HG03196 (cell line): ENCODE data around the gene PPFIA4.
"Not testable (repeated sequence)": the region's sequence is repeated elsewhere in the genome, so short reads cannot be mapped to it uniquely, and the experiment has no call there.

Experiments used
- ATAC-seq: cut with Tn5 transposase; IDR thresholded peaks from one replicate; pipeline ENCODE4 v1.9.1; 2021; ENCODE audit not compliant: unreplicated experiment

The PPFIA4 gene

DNA sequence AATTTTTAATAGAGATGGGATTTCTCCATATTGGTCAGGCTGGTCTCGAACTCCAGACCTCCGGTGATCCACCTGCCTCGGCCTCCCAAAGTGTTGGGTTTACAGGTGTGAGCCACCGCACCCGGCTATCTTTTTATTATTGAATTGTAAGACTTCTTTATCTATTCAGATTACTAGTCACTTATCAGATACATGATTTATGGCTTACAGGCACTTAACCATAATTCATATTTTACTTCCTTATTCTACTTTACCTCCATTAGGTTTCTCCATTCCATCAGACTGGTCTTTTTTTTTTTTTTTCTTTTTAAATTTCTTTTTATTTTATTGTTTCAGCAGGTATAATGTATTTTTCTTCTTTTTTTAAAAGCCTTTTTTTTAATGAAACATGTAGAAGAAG is 14.7 kb upstream of the PPFIA4 start:
- no peak for ATAC-seq

DNA sequence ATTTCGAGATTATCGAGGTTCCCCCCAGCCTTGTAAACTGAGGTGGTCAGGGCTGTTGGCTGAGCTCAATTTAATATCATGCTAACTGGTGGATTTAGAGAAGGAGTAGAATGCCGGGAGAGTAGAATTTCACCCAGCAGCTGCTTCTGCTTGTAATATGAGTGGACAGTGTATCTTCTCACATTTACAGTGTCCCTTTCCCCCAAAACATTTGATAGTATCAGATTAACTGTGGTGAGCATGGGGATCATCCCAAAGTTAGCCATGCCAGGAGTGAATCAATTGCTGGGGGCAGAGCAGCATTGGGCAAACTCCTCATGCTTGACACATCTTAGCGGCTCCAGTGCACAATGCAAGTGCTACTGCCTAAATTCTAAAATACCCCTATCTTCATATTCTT is 9.2 kb upstream of the PPFIA4 start:
- ATAC-seq, result no peak

DNA sequence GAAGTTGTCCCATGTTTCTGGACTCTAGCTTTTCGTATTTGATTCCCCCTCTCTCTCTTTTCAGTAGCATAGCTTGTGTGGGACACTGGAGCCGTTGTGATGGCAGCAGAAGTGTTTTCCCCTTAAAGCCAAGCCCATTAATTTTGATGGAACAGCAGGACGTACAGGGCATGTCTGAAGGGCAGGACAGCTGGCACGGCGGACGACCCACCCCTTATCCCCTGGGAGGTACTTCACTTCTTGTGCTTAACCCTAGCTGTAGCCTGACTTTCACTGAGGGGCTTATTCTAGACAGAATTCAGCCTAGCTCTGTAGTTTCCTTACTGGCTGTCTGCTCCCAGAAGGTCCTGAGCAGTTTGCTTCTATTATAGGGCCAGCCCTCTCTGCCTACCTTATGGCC is 8.6 kb upstream of the PPFIA4 start:
- ATAC-seq, result no peak

DNA sequence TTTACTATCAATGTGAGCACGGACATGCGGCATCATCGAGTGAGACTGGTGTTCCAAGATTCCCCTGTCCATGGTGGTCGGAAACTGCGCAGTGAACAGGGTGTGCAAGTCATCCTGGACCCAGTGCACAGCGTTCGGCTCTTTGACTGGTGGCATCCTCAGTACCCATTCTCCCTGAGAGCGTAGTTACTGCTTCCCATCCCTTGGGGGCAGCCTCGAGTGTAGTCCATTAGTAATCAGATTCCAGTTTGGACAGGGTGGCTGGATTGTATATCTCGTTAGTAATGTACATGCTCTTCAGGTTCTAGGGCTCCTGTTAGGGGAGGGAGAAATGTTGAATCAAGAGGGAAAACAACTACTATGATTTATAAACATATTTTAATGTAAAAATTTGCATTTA is 3.4 kb upstream of the PPFIA4 start:
- not testable (repeated sequence) for ATAC-seq

DNA sequence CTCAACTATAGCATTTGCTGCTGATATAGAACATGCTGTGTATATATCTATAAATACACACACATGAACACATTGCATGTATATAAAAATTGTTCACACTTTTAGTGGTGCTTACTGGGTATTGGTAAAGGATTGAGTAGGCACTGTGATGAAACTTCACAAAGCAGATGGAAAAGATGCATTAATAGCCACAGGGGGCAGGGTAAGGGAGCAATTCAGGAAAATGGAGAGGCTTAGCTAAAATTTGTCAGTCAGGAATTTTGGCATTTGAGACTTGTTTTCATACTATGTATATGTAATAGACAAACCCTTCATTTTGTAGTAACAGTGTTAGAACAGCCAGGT is 633 bp upstream of the PPFIA4 start:
- ATAC-seq, result no peak

DNA sequence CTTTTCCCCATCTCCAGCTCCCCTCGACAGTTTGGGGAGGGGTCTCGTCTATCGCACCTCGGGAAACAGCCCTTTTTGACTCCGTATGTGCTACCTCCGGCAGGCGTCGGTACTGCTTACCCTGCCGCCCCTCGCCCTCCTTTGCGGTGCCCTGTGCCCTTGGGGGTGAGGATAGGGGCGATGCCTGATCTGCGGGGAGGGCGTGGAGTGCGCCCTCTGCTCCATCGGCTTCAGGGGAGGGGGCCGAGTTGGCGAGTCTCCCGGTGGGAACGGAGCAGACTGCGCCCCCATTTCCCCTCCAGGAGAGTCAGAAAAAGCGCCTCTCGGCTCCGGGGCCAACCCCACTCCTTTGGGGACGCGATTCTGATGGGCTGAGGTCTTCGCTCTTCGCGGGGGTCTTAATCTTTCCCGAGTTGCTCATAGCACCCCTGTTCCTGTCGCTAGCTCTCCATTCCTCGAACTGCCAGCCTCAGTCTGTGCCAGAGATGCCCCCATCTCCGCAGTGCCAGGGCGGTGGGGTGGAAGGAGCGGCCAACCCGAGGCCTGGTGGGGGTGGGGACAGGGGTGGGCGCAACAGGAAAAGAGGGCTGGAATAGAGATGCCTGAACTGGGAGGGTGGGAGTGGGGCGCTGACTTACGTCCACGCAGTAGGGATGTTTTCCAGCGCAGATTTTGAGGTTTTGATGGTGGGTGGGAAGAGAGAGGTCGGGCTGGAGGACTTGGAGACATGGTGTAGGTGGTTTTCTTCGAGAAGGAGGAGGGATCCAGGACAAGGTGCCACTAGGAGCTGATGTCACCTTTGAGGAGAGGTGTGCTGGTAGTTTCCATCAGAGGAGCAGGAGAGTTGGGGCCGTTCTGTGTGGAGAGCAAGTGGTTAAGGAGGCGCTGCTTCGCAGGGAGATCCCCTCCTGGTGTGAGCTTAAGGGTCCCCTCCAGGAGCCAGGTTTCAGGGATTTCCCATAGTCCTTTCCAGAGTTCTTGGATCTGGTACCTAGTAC is 674 bp downstream of the PPFIA4 start:
- peak; percentile 8 for ATAC-seq

DNA sequence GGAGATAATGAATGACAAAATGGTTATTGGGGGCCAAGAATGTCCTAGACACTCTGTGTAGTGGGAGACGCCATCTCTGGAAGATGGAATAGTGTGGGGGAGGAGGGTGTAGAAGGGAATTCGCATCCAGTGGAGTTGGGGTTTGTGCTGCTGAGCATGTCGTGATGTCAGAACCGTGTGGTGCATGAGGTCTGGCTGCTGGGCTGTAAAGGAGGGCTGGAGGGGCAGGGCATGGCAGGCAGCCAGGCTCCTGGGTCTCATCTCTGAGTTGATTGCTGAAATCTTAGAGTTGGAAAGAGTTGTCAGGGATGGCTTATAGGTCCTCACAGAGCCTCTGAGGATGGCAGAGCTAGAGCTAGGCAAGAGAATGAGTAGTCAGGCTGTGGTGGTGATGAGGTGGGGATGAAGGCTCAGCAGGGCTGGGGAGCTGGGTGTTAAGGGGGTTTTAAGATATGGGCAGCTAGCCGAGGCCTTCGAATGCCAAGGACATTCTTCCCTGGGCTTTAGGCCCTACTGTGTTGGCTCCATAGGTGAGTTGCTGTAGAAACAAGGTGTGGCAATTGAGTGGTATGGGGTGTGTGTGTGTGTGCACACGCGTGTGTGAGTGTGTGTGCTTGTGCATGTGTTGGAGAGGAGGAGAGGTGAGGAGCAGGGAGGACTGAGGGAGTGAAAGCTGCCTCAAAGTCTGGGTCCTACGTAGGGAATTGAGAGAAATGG is 1.9 kb downstream of the PPFIA4 start:
- ATAC-seq, result no peak

DNA sequence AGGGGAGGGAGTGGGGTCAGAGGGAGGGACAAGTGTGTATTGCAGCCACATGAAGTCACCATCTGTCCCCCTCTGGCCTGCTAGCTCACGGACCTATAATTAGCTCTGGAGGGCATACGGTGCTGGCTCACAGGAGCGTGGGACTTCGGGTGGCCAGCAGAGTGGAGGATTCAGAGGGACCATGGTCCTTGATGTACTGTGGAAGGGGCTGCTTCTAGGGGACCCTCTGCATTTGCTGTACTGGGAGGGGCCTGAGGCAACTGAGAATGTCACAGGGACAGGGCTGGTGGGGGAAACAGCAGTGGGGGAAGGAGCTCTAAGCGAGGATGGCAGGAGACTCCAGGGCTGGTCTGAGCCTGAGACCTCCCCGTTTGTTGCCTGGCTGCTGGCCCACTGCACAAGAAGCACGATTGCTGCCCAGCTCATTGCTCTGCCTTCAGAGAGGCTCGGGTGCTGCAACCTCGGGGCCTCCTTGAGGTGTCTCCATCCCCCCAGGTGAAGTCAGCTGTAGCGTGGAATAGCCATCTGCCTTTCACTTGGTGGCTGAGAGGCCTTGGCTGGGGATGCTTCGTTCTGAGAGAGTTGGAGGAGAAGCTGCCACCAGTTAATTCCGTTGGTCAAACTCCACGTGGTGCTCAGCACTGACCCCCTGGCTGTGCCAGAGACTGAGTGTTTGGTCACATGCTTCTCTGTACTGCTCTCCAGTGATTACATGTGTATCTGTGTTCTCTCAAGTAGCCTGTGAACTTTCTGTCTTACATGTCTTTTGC is 2.7 kb downstream of the PPFIA4 start:
- ATAC-seq, result no peak

DNA sequence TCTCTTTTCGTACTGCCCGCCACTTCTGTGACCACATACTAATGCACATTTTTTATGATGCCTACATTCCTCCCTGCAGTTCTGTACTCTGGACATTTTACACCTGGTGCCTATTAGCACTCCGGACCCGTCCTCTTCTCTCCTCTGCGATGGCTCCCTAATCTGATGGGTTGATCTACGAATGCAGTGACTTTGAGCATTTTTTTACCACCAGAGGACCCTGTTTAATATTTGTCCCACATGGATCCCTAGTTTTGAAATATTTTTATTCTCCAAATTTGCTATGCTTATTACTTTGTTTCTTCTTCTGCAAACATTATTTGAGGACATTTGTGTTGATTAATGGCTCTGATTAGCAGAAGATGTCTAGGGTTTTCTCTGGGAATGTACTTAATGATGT is 5.2 kb downstream of the PPFIA4 start:
- no peak for ATAC-seq

DNA sequence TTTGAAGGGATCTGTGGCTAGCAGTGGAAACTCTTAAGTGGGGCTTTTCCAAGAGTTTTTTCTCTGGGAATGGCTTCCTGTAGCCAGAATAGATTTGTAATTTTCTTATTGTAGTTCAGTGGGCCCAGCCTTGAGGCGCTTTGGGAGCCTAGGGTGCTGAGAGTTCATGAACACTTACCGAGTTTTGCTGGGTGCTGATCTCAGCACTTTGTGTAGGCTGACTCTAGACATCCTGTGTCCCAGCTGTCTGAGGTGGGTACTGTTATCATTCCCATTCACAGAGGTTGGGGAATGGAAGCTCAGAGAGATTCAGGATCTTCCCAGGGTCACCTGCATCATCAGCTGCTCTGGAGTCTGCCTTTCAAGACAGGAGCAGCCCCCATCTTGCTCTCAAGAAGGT is 7.0 kb downstream of the PPFIA4 start:
- no peak for ATAC-seq

DNA sequence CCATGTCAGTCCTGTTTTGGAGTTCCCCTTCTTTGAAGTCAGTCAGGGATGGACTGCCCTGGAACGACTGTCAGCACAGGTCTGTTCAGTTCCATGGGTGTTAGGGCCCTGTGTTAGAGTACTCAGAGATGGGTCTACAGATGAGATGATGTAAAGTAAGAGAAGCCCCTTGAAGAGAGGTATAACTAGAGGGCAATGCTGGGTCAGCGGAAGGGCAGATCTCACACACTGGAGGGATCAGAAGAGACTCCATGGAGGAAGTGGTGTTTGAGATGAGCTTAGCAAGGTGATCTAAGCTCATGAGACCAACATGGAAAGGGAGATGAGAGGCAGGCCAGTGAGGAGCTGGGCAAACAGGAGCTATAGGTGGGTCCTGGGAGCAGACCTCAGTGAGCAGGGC is 7.6 kb downstream of the PPFIA4 start:
- ATAC-seq, result no peak

DNA sequence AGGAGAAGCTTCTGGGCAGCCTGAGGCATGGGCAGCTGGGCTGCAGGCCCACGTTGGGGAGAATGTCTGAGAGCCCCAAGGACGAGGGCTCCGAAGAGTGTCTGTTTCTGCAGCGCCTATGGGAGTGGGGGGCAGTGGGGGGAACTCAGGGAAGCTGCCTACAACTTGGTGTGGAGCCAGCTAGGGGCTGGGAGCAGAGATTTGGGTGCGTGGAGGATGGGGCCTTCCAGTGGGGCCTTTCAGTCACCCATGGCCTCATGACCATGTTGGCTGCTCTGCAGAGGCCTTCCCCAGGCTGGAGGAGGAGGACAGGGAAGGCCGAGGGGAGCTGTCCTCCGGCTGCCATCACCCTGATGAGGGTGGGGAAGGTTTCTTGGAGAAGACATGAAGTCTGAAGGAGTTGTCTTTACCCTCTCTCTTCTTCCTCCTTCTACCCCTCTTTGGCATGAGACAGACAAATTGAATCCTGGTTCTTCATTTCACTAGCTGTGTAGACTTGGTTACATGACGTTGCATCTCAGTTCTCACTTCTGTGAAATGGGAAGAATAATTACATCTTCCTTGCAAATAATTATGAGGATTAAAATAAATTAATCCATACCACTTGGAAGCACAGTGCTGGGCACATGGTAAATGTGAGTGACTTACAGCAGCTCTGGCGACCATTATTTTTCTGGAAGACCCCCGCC is 8.3 kb downstream of the PPFIA4 start:
- ATAC-seq, result no peak

DNA sequence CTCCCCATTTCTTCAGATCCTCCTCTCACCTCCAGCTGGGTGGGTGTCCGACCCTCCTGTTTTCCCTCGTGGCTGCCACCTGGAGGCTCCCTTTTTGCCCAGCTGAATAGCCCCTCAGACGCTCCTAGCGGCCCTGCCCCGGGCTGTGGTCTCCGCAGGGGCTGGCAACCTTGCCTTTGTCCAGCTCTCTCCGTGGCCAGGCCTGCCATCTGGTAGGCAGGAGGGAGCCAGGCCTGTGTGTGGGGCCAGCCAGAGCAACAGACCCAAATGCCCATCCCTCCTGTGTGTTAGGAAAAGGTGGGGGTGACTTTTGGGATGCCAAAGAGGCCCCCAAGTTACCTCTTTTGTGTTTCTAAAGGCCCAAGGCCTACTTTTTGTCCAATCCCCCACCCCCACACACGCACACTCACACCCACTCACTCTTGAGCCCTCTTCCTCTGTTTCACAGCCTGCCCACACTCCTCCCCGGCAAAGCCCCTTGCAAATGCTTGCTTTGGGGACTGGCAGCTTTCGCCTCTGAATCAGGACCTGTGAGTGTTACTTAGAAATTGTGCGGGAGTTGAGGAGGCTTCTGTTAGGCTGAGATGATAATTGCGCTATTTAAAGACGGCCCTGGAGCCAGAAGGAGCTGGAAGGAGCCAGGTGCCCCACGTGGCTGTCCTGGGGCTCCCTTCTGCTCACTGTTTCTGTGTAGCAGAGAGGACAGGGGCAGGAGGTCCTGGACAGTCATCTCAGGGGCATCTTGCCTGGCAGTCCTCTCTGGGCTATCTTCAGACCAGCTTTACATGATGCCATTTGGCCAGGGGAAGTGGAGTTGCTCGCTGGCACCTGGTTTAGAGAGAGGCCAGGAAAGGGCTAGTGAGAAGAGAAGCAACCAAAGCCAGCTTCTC is 9.1 kb downstream of the PPFIA4 start:
- no peak for ATAC-seq

DNA sequence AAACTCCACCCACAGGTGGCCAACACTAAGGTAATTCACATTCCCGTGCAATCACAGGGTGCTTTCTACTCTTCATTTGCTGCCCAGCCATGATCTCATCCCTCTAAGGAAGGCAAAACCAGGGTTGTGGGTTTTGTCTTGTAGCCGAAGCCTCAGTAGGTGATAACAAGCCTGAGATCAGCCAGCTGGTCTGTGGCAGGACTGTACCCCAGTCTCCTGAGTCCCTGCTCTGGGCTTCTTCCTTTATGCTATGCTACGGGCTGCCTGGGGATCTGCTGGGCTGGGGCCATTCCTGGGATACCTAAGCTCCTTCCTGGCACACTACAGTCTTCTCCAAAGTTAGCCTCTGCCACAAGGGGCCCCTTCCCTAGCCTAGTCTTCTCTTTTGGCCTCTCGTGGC is 9.8 kb downstream of the PPFIA4 start:
- ATAC-seq, result no peak

DNA sequence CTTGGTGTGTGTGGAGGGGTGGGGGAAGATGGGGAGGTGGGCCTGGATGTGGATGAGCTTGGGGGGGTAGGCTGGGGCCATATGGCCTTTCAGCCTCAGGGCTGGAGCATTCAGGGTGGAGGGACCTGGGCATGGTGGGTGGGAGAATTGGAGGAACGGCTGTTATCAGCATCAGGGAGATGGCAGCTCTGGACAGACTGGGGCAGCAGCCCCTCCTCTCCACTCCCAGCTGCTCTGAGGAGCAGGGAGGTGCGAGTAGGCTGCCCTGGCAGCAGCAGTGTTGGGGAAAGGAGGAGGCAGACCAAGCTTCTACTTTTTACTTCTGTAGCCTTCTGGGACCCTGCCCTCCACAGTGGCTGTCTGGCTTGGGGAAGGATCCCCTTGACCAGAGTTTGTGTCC is 10.2 kb downstream of the PPFIA4 start:
- ATAC-seq, result no peak

DNA sequence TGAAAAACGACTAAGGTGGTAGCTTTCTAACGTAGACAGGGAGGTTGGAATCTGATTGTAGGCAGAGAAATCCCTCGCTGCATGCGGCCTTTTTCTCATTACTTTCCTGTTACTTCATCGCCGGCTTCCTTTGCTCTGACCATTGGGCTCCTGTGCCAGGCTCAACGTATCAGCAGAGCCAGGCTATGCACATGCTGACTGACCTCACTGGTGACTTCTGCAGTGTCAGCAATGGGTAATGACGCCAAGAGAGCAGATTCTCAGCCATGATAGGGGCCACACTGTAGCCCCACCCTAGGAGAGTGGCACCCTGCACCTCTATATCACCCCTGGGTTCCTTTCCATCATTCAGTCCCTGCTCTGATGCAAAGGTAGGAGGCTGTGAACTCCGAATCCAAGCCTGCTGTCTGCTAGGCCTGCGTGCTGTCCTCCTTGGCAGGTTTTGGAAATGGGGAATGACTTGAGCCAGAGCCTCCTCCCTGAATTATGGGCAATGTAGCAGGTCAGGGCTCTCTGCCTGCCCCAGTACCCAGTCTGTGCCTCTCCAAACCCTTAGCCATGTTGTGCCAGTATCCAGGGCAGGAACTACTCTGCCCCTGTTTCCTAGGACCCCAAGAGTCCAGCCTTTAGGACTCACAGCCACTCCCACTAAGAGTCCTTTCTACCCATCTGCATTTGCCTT is 11.4 kb downstream of the PPFIA4 start:
- no peak for ATAC-seq

DNA sequence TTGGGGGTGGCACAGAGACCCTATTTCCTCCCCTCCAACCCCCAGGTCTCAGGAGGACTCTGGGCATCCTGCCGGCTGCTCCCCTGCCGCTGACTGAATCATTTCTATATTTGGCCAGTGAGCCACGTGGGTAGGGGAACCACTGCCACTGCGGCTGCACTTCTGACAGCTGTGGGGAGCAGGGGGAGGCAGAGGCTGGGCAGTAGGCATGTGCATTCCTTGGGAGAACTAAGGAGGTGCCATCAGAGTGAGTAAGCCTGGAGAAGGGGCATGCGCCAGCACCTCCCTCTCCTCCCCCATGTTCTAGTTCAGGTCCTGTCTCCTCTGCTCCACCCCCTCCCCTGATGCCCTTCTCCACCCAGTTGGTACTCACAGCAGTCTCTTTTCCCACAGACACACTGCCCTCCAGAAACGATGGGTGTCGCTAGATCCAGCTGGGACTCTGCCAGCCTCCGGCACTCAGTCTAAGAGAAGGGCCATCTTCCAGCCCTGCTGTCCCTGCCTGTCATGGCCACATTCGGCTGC is 12.0 kb downstream of the PPFIA4 start:
- ATAC-seq, result no peak

DNA sequence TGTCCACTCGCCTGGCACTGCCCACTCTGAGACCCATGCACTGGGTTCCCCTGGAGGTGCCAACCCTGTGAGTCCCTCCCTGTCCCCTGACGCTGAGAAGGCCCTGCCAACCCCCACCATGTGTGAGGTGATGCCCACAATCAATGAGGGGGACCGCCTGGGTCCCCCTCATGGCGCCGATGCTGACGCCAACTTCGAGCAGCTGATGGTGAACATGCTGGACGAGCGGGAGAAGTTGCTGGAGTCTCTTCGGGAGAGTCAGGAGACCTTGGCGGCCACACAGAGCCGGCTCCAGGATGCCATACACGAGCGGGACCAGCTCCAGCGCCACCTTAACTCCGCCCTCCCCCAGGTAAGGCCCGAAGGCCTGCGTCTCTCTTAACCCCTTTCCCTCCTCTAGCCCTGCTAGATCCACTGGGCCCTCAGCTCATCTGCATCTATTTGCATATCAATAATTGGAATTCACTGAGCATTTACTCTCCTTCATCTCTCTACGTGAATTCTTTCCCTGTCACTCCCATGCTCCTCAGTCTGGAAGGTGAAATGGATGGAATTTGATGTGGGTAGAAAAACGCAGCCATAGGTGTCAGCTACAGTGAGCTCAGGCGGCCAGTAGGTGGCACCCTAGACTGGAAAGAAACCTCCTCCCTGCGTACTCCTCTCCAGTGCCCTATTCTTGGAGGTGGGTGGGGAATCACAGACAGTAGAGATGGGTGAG is 12.8 kb downstream of the PPFIA4 start:
- no peak for ATAC-seq
